VCaP (cell line): Measurements from ENCODE around the gene DEPDC5.
A peak's percentile ranks its signal among the peaks of the same experiment; 100 is the strongest.
"Not testable (repeated sequence)": the region's sequence is repeated elsewhere in the genome, so short reads cannot be mapped to it uniquely, and the experiment has no call there.

ENCODE experiments used
- H3K27ac ChIP-seq: fragments of 450-650 bp; 2 replicates; pipeline ENCODE4 v1.5.1; 2017
- TF ChIP-seq, protein P1 (sequence below): fragments of 450-650 bp; conservative IDR thresholded peaks from 2 replicates; pipeline ENCODE4 v1.5.1; 2017; ENCODE audit warnings: mild to moderate bottlenecking, moderate library complexity

The DEPDC5 gene

DNA sequence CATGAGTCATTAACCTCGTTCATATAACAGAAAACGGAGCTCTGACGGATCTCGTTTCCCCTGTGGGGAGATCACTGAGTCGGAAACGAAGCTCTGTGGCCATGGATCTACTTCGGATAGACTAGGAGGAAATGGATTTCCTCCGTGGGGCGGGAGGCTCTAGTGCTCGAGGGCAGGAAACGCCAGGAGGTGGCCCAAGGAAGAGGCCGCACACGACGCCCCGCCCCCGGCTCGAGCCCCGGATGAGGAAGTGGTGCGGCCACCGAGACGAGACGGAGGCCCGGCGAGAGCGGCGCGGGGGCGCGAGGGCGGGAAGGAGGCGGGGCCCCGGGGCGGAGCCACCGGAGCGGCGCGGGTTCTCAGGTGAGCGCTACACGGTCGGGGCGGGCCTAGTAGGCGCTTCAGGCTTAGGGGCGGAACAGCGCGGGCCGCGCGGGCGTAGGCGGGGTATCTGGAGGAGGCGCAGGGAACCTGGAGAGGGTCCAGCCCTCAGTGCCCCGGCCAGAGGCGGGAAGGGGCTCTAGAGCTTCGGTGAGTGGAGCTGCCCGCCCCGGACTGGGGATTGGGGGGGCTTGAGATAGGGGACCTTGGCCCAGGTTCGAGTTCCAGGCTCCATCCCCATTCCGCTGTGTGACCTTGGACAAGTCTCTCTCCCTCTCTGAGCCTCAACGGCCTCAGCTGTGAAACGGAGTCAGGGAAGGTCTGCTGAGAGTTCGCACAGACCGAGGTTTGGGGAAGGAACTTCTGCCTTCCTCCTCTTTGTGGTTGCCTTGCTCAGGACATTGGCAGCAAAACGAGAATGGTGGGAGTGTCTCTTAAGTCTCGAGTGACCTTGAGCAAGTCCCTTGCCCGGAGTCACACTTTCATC is at the start of gene DEPDC5:
Gene DEPDC5, plus strand, starts transcription at position 386 of the 868 bp plus-strand sequence. CDS start 903 bp downstream, outside the sequence.
- TF ChIP-seq, protein P1, sequence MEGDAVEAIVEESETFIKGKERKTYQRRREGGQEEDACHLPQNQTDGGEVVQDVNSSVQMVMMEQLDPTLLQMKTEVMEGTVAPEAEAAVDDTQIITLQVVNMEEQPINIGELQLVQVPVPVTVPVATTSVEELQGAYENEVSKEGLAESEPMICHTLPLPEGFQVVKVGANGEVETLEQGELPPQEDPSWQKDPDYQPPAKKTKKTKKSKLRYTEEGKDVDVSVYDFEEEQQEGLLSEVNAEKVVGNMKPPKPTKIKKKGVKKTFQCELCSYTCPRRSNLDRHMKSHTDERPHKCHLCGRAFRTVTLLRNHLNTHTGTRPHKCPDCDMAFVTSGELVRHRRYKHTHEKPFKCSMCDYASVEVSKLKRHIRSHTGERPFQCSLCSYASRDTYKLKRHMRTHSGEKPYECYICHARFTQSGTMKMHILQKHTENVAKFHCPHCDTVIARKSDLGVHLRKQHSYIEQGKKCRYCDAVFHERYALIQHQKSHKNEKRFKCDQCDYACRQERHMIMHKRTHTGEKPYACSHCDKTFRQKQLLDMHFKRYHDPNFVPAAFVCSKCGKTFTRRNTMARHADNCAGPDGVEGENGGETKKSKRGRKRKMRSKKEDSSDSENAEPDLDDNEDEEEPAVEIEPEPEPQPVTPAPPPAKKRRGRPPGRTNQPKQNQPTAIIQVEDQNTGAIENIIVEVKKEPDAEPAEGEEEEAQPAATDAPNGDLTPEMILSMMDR, result no peak
- peak within 1 kb of the TSS; percentile 95 for H3K27ac ChIP-seq

DNA sequence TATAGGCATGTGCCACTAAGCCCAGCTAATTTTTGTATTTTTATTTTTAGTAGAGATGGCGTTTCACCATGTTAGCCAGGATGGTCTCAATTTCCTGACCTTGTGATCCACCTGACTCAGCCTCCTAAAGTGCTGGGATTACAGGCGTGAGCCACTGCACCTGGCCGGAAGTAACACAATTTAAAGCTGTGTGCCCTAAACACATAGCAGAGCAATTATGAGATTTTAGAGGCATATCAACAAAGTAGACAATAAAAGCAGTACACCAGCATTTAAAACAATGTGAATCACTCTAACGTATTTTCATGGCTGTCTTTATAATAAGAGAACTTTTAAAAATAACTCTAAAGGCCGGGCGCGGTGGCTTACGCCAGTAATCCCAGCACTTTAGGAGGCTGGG is 46.3 kb upstream of the DEPDC5 start:
- no peak overlapping the region for H3K27ac ChIP-seq
- TF ChIP-seq, protein P1, result no peak

DNA sequence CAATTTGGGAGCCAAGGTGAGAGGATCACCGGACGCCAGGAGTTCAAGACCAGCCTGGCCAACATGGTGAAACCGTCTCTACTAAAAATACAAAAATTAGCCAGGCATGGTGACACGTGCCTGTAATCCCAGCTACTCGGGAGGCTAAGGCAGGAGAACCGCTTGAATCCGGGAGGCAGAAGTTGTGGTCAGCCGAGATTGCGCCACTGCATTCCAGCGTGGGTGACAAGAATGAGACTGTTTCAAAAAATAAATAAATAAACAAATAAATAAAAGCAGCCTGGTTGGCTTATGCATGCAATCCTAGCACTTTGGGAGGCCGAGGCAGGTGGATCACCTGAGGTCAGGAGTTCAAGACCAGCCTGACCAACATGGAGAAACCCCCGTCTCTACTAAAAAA is 42.6 kb upstream of the DEPDC5 start:
- H3K27ac ChIP-seq, result not testable (repeated sequence)

DNA sequence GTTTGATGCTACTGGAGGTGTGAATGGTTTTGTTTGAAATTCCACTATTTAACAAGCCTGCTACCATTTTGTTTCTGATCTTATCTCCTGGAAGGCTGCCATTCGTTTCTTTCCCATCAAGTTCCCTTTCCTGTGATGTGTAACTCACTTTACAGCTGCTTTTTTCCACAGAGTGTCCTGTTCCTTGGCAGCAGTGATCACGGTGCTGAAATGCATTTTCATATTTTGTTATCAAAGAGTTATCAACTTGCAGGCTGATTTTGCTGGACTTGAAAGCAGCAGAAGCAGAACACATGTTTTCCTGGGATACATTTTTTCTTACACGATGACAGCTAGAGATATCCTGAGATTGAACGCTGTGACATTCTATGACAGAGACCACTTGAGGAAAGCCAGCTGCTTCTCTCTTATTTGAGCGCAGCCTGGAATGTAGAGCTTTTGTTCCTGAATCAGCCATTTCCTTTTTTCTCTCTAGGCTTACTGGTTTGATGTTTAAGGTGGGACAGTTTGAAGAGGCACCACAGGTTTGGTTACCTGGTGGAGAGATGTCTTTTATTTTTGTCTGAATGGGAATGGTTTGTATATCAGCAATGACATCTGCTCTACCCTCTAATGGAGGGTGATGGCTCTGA is 38.6 kb upstream of the DEPDC5 start:
- H3K27ac ChIP-seq, result no peak overlapping the region
- TF ChIP-seq, protein P1, result no peak

DNA sequence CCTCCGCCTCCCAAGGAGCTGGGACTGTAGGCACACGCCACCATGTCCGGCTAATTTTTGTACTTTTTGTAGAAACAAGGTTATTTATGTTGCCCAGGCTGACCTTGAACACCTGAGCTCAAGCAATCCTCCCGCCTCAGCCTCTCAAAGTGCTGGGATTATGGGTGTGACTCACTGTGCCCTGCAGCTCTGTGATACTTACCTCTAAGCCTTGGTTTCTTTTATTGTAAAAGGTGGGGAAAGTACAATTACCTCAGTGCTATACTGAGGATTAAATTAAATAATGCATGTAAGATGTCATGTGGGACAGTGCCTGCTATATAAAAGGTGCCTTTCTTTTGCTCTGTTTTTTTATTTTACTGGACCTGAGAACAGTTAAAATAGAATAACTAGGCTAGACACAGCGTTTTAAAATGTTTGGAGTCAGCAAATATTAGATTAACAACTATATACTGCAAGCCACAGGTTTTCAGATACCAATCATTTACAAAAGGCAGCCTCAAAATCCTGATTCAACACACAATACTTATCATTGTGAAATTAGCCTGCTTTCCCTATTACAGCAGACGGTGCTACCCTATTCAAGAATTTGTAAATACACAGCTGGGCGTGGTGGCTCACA is 33.9 kb upstream of the DEPDC5 start:
- no peak overlapping the region for H3K27ac ChIP-seq
- TF ChIP-seq, protein P1, result no peak

DNA sequence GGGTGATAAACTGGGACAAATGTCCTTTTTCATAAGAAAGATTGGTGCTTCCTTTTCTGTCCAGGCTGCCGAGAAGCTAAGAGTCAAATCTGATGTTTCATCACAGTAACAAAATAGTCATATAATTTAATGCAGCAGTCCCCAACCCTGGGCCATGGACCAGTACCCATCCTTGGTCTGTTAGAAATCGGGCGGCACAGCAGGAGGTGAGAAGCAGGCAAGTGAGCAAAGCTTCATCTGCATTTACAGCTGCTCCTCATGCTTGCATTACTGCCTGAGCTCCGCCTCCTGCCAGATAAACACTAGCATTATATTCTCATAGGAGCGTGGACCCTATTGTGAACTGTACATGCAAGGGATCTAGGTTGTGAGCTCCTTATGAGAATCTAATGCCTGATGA is 30.1 kb upstream of the DEPDC5 start:
- H3K27ac ChIP-seq, result no peak overlapping the region
- TF ChIP-seq, protein P1, result no peak

DNA sequence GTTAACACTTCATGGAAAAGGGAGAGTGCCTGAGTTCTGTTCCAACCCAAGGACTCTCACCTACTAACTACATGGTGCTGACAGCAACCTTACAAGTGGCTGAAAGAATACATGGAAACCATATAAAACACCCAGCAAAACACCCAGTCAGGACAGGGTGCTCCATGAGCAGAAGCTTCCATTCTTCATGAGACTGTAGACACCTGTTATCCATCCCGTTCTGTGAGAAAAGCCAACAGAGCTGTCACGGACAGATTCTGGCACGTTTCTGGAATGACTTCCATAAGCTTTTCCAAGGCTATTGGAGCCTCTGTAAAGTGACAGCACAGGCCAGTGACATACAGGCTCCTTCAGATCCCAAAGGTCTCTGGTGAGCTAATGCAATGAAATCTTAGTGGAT is 27.1 kb upstream of the DEPDC5 start:
- TF ChIP-seq, protein P1, result no peak

DNA sequence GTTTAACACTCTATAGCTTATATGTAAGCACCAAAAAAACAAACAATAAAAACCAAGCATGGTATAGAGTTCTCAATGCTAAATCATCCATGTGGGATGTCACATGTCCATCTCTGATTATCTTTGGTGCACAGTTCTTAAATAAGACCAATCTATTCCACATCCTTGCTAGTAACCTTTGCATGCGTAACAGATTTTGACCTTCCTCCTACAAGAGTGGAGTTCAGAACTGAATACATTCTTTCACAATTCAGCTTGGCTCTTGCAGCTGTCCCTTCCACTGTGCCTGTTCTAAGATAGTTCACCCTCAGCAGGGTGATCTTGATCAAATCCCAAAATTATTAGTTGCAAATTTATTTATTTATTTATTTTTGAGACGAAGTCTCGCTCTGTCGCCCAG is 25.0 kb upstream of the DEPDC5 start:
- H3K27ac ChIP-seq, result no peak overlapping the region
- TF ChIP-seq, protein P1, result no peak

More for the DNA sequence above, 27.1 kb upstream of the DEPDC5 start:
- no peak overlapping the region for H3K27ac ChIP-seq
